ENCODE results near the gene KPNA3. TPM values are rescaled to one million over a fixed set of nuclear protein-coding genes. Genes with fewer than 3 reads are reported as not detected.
"Not testable (repeated sequence)": the region's sequence is repeated elsewhere in the genome, so short reads cannot be mapped to it uniquely, and the experiment has no call there.

The KPNA3 gene
- total and polyA plus RNA-seq, 9 donors, result 9.1 to 30.9 (median 19.6) TPM

GRCh38 chr13:49774376-49775005, 18.0 kb downstream of the KPNA3 start:
- no peaks in the 10 kb centered on the region for H3K36me3 ChIP-seq
- no peak for TF ChIP-seq EP300 (IDR thresholded peaks at IDR 0.05)
- TF ChIP-seq POLR2A (IDR thresholded peaks at IDR 0.05), result no peak
- no peak for TF ChIP-seq CTCF (IDR thresholded peaks at IDR 0.05)
- no peak overlapping the region for H3K4me3 ChIP-seq
- peaks cover 5% of the 10 kb centered on the region for H3K4me1 ChIP-seq (ENCODE audit: insufficient read depth)
- DNase-seq, result no peak
- no peaks in the 10 kb centered on the region for H3K9me3 ChIP-seq
- 58 to 80% (median 68%) methylated on average over 2 of the region's 2 CpGs for WGBS, 3 donors
- no peak overlapping the region for H3K27ac ChIP-seq
- H3K27me3 ChIP-seq, result no peaks in the 10 kb centered on the region
- intact Hi-C loops (cut with DNase I), result no loop called here

GRCh38 chr13:49772828-49773227, 19.7 kb downstream of the KPNA3 start:
- H3K27me3 ChIP-seq, result no peaks in the 10 kb centered on the region
- 87 to 90% (median 90%) methylated on average over 2 of the region's 2 CpGs for WGBS, 3 donors
- intact Hi-C loops (cut with DNase I), result no loop called here
- H3K9me3 ChIP-seq, result no peaks in the 10 kb centered on the region
- H3K4me3 ChIP-seq, result no peak overlapping the region
- no peak overlapping the region for H3K27ac ChIP-seq
- no peaks in the 10 kb centered on the region for H3K36me3 ChIP-seq
- no peak for TF ChIP-seq POLR2A (IDR thresholded peaks at IDR 0.05)
- no peak for TF ChIP-seq EP300 (IDR thresholded peaks at IDR 0.05)
- TF ChIP-seq CTCF (IDR thresholded peaks at IDR 0.05), result no peak
- no peak for DNase-seq
- peaks cover 5% of the 10 kb centered on the region for H3K4me1 ChIP-seq (ENCODE audit: insufficient read depth)

GRCh38 chr13:49761811-49762210, 30.7 kb downstream of the KPNA3 start:
- H3K36me3 ChIP-seq; H3K27ac ChIP-seq; DNase-seq; H3K27me3 ChIP-seq; H3K4me1 ChIP-seq (ENCODE audit: insufficient read depth); H3K4me3 ChIP-seq; H3K9me3 ChIP-seq; intact Hi-C loops (cut with DNase I): not testable (repeated sequence)
- WGBS, 3 donors, result 94 to 96% (median 94%) methylated on average over 26 to 32 of the region's 32 CpGs

GRCh38 chr13:49760558-49760957, 31.9 kb downstream of the KPNA3 start:
- DNase-seq, result no peak
- TF ChIP-seq POLR2A (IDR thresholded peaks at IDR 0.05) (no peak), EP300 (IDR thresholded peaks at IDR 0.05) (no peak), CTCF (IDR thresholded peaks at IDR 0.05) (no peak)
- Histone ChIP-seq H3K4me1 (ENCODE audit: insufficient read depth) (no peaks in the 10 kb centered on the region), H3K4me3 (no peak overlapping the region), H3K27me3 (no peaks in the 10 kb centered on the region), H3K36me3 (no peaks in the 10 kb centered on the region), H3K27ac (no peak overlapping the region), H3K9me3 (no peaks in the 10 kb centered on the region)
- WGBS, 3 donors, result 94 to 98% (median 95%) methylated on average over 5 of the region's 5 CpGs
- intact Hi-C loops (cut with DNase I), result no loop called here

GRCh38 chr13:49759503-49759902, 33.0 kb downstream of the KPNA3 start:
- DNase-seq, result no peak
- TF ChIP-seq EP300 (IDR thresholded peaks at IDR 0.05) (no peak), CTCF (IDR thresholded peaks at IDR 0.05) (no peak), POLR2A (IDR thresholded peaks at IDR 0.05) (no peak)
- Histone ChIP-seq H3K4me3 (no peak overlapping the region), H3K27me3 (no peaks in the 10 kb centered on the region), H3K36me3 (no peaks in the 10 kb centered on the region), H3K4me1 (ENCODE audit: insufficient read depth) (no peaks in the 10 kb centered on the region), H3K27ac (no peak overlapping the region), H3K9me3 (no peaks in the 10 kb centered on the region)
- intact Hi-C loops (cut with DNase I), result no loop called here
- WGBS, 3 donors, result 71 to 92% (median 90%) methylated on average over 3 of the region's 3 CpGs

Measured in ovary (tissue), 9 donors.